ENCODE measurements around the gene SUSD6.

The SUSD6 gene

DNA sequence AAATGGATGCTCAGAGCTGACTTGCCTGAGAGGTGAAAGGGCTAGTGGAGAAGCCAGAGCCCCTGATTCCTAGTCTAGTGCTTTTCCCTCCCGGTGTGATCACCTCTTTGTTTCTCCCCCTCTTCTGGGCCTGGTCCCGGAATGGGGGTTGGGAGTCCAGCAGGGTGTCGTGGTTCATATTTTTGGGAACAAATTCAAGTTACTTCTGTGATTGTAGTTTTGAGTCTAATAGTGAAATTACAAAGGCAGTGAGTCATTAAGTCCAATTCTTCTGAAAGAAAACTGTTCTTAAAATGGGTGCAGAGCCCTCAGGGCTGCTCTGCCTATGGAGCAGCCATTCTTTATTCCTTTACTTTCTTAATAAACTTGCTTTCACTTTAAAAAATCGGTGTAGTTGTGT is 7.6 kb downstream of the SUSD6 start:
- H3K4me3 ChIP-seq (replicated peaks in 1 of 2; ENCODE audit: low read depth in 2 of 2, low read length in 2 of 2): no peak overlapping the region
- peak; percentile 29 to 50 for DNase-seq (ENCODE audit: low read depth in 2 of 2)
- TF ChIP-seq, protein P1, sequence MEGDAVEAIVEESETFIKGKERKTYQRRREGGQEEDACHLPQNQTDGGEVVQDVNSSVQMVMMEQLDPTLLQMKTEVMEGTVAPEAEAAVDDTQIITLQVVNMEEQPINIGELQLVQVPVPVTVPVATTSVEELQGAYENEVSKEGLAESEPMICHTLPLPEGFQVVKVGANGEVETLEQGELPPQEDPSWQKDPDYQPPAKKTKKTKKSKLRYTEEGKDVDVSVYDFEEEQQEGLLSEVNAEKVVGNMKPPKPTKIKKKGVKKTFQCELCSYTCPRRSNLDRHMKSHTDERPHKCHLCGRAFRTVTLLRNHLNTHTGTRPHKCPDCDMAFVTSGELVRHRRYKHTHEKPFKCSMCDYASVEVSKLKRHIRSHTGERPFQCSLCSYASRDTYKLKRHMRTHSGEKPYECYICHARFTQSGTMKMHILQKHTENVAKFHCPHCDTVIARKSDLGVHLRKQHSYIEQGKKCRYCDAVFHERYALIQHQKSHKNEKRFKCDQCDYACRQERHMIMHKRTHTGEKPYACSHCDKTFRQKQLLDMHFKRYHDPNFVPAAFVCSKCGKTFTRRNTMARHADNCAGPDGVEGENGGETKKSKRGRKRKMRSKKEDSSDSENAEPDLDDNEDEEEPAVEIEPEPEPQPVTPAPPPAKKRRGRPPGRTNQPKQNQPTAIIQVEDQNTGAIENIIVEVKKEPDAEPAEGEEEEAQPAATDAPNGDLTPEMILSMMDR (IDR thresholded peaks at IDR 0.05; ENCODE audit: low read depth, low read length): no peak

DNA sequence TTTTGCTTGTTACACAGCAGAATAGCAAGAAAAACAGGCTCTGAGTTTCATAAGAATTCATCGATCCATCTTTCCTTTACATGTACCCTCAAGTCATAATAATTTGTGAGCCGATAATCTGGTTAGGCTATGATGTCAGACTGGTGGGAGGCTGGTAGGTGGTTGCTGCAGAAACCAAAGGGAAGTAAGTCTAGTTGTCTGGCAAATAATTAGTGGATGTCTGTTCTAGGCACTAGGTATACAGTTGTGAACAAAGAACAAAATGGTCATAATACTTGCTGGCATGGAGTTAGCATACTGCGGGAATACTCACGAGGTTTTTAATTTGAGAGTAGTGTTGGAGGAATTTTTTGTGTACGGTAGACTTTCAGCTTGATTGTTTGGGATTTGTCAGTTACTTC is 8.8 kb downstream of the SUSD6 start:
- TF ChIP-seq, protein P1 (IDR thresholded peaks at IDR 0.05; ENCODE audit: low read depth, low read length): no peak
- no peak overlapping the region for H3K4me3 ChIP-seq (replicated peaks in 1 of 2; ENCODE audit: low read depth in 2 of 2, low read length in 2 of 2)
- no peak for DNase-seq (ENCODE audit: low read depth in 2 of 2)

DNA sequence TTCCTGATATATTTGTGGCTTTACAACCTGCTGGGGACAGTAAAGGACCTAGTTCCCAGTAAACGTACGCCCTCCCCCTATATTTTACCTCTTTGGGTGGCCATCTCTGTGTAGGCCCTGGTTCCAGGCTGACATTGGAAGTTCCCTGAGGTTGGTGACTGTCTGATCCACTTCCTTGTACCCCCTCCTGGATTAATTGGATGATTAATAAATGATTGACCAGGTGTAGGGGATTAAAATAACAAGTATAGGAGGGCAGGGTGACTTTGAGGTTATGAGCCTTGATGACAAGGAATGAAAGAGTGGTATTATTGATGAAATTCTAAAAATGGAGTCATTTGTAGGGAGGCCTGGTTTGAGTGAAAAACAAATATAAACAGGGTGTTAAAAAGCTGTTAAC is 9.6 kb downstream of the SUSD6 start:
- TF ChIP-seq, protein P1 (IDR thresholded peaks at IDR 0.05; ENCODE audit: low read depth, low read length): no peak
- DNase-seq (ENCODE audit: low read depth in 2 of 2): no peak
- no peak overlapping the region for H3K4me3 ChIP-seq (replicated peaks in 1 of 2; ENCODE audit: low read depth in 2 of 2, low read length in 2 of 2)

DNA sequence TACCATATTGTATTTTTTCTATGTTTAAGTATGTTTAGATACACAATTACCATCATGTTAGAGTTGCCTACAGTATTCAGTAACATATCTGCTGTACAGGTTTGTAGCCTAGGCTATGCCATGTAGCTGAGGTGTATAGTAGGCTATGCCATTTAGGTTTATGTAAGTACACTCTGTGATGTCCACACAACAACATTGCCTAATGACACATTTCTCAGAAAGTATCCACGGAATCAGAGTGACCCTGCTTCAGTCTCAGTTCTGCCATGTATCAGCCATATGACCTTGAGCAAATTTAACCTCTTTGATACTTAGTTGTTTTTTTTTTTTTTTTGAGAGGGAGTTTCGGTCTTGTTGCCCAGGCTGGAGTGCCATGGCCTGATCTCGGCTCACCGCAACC is 12.7 kb downstream of the SUSD6 start:
- TF ChIP-seq, protein P1 (IDR thresholded peaks at IDR 0.05; ENCODE audit: low read depth, low read length): no peak

DNA sequence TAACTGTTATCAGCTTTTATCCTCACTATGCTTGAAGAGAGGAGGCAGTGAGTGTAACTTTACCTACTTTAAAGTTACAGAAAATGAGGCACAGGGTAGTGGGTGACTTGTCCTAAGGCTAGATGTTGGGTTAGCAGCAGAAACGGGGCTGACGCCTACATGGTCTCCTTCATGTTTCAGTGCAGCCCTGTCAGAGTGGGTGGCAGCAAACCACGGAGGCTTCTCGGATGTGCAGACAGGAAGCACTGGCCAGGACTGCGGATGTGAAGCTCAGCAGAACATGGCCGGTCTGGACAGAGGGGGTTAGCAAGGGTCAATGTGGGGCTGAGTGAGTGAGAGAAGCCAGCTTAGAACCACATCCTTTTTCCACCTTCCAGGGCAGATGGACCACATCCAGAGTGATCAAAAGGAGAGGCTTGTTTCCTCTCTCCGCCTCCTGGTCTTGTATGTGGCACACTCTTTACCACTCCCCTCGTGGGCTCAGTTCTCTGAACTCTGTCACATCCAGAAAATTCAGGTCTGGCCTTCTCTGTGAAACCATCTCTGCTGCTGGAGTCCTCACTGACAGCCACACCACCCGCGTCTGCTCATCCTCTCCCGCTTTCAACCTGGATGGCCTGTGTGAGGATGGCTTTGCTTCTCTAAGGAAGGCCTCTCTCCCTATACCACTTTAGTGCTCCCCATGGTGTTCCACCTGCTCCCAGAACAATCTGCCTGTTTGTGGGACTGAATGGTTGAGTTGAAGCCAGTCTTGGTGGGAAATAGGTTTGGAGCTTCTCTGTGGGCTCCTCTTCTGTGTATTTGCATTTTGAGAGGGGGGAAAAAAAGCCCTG is 14.1 kb downstream of the SUSD6 start:
- no peak overlapping the region for H3K4me3 ChIP-seq (replicated peaks in 1 of 2; ENCODE audit: low read depth in 2 of 2, low read length in 2 of 2)
- TF ChIP-seq, protein P1 (IDR thresholded peaks at IDR 0.05; ENCODE audit: low read depth, low read length): no peak
- DNase-seq (ENCODE audit: low read depth in 2 of 2): peak; percentile 51 to 53

More for the DNA sequence above, 12.7 kb downstream of the SUSD6 start:
- no peak for DNase-seq (ENCODE audit: low read depth in 2 of 2)
- no peak overlapping the region for H3K4me3 ChIP-seq (replicated peaks in 1 of 2; ENCODE audit: low read depth in 2 of 2, low read length in 2 of 2)

DNA sequence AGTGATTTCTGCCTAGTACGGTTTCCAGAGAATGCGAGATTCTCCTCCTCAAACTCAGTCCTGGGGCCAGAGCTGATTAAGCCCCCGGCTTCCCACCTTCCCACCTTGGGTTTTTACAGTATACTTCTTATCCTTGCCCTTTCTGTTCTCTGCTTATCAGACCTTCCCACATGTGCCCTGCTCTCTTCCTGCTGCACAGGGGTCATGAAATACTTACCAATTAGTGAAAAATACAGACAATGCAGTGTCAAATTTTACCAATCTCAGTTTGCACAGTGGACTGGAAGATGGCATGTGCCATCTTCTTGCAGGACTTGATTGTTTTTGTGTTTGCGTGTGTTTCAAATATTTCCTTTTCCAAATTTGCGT is 14.7 kb downstream of the SUSD6 start:
- TF ChIP-seq, protein P1 (IDR thresholded peaks at IDR 0.05; ENCODE audit: low read depth, low read length): no peak
- H3K4me3 ChIP-seq (replicated peaks in 1 of 2; ENCODE audit: low read depth in 2 of 2, low read length in 2 of 2): no peak overlapping the region
- no peak for DNase-seq (ENCODE audit: low read depth in 2 of 2)
